Urothelium cell line (cell line): Measurements from ENCODE around the gene TMOD1.
"Not testable (repeated sequence)": the region's sequence is repeated elsewhere in the genome, so short reads cannot be mapped to it uniquely, and the experiment has no call there.

Experiments
- DNase-seq: peaks from one replicate; pipeline ENCODE4 v3.0.0; 2011; ENCODE audit warnings: low spot score, mixed read lengths
- FAIRE-seq: peaks from 2 replicates; lab custom pipeline; 2011; peaks lifted over from hg19 to GRCh38; lab: Jason Lieb, UNC

TMOD1 gene

DNA sequence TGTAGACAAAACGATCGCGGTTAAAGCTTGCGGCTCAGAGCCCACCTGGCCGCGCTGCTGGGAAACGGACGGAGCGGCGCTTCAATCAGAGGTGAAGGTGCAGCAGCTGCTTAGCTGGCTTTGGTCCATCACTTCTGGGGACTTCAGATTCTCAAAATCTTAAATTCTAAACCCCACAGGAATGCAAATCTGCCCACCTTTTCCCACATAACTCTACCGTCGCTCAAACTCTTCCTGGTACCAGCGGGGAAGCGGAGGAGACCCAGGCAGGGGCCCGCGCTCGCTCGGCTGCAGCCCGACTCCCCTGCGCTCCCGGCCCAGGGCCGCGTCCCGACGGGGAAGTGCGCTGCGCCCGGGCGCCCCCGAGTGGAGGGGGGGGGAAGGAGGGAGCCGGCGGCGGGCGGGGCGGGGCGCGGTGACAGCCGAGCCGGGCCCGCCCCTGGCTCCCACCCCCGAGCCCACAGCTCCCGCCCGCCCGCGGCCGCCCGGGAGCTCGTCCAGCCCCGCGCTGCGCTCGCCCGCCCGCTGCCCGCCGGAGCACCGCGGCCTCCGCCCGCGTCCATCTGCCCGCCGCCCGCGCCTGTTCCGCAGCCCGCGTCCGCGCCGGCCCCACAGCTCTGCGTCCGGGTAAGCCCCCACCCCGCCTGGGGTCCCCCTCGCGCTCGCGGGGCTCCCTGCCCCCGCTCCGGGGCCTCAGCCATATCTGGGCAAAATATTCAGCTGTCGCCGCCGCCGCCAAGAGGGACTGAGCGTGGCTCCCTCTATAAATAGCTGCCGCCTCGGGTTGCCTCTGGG, at the start of gene TMOD1:
TSS of gene TMOD1 (plus strand) at position 490 of the 795 bp plus-strand sequence. CDS start 22,523 bp downstream, outside the sequence.
- DNase-seq (peak; percentile 96), FAIRE-seq (no peak)

GRCh38 chr9:97453573-97453972, 47.9 kb upstream of the TMOD1 start:
- FAIRE-seq, DNase-seq: not testable (repeated sequence)

GRCh38 chr9:97456841-97457240, 44.6 kb upstream of the TMOD1 start:
- DNase-seq, FAIRE-seq: not testable (repeated sequence)

- no peak for FAIRE-seq
Observed at GRCh38 chr9:97459326-97459725, 42.1 kb upstream of the TMOD1 start.

DNA sequence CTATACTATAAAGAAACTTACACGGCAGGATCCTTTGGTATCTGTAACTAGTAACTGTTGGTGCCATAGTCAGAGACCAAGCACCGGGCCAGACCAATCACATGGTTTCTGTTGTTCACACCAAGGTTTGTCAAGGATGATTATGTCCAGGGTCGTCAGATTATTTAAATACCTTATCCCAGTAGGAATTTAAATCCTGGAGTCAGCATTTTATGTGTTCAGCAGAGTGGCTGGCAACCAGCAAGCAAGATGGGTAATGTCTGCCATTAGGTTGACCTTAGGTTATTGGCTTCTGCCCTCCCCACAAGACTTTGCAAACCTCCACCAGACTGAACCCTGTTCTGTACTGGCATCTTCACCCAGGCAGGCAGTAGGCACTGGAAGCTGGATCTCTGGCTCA, 39.3 kb upstream of the TMOD1 start:
- DNase-seq (no peak), FAIRE-seq (no peak)

More at GRCh38 chr9:97459326-97459725, 42.1 kb upstream of the TMOD1 start:
- no peak for DNase-seq

DNA sequence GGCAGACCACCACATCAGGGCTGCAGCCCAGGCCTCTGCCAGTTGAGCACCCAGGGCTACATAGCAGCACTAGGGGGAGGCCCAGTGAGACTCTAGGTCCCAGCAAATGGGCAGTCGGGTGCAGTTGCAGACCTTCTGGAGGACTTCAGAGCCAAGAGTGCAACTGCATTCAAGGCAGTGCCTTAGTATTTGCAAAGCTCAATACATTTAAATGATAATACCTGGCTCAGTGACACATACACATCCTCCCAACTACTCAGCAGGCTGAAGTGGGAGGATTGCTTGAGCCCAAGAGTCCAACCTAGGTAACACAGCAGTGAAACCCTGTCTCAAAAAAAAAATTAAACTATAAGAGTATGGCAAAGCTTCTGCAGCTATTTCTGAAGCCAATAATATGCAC, 38.6 kb upstream of the TMOD1 start:
- DNase-seq (no peak), FAIRE-seq (no peak)

DNA sequence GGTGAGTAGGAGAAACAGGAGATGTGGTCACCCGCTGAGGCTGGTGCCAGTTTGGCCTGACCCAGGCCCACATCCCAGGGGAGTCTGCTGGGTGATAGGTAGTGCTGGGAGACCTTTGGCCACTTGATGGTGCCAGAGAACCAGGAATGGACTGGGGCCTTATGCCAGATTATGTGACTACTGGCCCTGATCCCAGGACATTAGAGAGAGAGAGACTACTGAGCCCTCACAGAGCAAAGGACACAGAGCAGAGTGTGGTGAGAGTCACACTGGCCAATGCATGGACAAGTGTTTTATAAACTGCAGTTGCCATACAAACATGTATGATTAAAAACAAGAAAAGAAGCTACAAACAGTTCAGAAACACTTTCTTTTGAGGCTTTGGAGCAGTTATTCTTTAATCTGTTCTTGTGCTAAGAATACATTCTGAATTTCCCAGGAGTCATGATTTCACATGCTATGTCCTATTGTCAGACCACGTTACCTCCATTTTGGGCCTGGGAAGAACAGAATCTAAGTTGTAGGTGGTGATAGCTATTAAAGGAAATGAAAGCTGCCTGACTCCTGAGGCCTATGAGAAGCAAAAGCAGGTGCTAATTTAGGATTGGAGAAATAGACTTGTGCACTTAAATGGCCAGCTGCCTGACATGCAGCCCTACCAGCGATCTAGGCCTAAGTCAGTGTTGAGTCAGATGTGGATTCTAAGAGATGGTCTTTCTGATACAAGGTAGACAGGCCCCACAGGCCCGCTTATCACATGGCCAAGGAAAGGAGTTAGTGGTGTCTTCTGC, 32.6 kb upstream of the TMOD1 start:
- DNase-seq (peak; percentile 79), FAIRE-seq (no peak)

GRCh38 chr9:97470076-97470475, 31.4 kb upstream of the TMOD1 start:
- DNase-seq (peak; percentile 18), FAIRE-seq (no peak)

DNA sequence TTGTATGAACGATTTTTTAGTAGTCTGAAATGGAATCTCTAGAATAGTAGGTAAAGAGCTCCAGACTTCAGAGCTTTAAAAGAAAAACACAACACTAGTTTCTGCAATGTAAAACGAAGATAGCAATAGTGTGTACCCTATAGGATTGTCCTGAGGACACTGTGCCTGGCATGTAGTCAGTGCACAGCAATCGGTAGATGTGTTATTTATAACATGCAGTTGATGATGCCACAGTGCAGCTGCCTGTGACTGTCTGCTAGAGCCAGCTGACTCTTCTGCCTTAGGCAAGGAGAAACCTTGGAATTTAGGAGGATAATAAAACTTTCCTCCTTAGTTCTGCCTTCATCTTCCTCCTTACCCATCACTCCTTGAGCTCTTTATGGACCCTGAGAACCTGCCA, 27.7 kb upstream of the TMOD1 start:
- DNase-seq (no peak), FAIRE-seq (no peak)

GRCh38 chr9:97474372-97474925, 27.0 kb upstream of the TMOD1 start:
- DNase-seq (no peak), FAIRE-seq (no peak)

GRCh38 chr9:97475059-97475458, 26.4 kb upstream of the TMOD1 start:
- DNase-seq (no peak), FAIRE-seq (no peak)

- DNase-seq (no peak), FAIRE-seq (no peak)
Observed at GRCh38 chr9:97478301-97478981, 23.0 kb upstream of the TMOD1 start.

- FAIRE-seq = no peak
- DNase-seq = no peak
Observed at GRCh38 chr9:97479496-97480159, 21.8 kb upstream of the TMOD1 start.

DNA sequence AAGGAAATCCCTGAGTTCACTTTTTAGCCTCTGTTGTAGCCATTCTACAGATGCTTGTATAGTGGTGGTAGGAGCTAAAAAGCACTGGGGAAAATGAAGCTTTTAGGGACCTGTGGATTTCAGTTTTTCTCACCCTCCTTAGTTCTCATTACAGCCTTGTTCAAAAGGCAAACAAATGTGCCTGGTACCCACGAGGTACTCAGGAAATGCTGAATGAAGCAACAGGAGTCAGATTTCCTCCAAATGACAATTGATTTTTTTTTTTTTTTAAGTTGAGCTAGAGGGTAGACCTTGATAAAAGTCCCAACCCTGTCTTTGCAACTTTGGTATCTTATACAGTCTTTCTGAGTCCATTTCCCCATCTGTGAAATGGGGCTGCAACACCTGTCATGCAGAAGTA, 21.3 kb upstream of the TMOD1 start:
- FAIRE-seq = no peak
- DNase-seq = no peak

DNA sequence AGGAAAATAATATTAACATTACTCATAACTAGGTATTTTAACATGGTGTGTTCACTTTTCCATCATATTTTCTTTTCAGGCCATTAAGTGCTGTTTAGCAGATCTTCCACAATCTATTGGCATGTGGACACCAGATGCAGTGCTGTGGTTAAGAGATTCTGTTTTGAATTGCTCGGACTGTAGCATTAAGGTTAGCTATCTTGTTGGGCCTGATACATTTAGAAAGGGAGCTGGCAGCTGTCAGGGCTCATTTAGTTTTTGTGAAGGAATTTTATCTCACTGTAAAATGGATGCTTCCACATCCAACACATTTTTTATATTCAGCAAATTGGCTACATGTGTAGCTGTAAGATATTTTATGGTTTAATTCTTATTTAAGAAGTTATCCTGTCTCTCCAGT, 20.7 kb upstream of the TMOD1 start:
- DNase-seq (no peak), FAIRE-seq (no peak)

DNA sequence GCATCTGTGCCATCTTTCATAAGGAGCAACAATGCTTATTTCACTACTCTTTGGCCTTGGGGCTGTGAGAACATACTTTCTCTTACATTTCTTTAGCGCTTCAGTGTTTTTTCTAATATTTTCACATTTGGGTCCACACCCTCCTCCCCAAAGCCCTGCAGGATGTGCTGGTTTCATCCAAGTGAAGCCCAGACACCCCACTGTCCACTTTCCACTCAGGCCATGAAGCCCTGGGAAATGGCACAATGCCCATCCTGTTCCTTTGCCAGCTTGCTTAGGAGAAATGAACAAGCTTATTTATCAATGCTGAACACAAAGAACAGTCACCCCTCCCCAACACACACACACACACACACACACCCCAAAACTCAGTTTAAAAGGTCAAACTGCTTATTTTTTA, 17.3 kb upstream of the TMOD1 start:
- FAIRE-seq (no peak), DNase-seq (no peak)

DNA sequence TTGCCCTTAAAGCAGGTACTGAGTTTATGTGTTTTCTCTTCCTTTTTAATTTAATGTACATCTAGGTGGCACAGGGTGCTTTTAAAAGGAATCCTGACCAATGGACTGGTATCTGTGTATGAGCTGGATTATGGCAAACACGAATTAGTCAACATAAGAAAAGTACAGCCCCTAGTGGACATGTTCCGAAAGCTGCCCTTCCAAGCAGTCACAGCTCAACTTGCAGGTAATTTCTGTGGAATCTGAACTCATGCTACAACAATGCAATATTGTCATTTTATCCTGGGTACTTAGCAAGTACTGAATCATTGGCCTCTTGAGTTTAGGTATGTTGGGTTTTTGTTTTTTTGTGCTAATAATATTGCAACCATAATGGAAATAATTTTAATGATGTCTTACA, 14.4 kb upstream of the TMOD1 start:
- no peak for FAIRE-seq
- DNase-seq = peak; percentile 50

GRCh38 chr9:97487861-97488260, 13.6 kb upstream of the TMOD1 start:
- DNase-seq (no peak), FAIRE-seq (no peak)

GRCh38 chr9:97491216-97491999, 10.1 kb upstream of the TMOD1 start:
- DNase-seq = no peak
- FAIRE-seq = no peak
